HG02588 (cell line): ENCODE results near the gene MTM1.
A peak's percentile ranks its signal among the peaks of the same experiment; 100 is the strongest.

Experiments used
- ATAC-seq: cut with Tn5 transposase; IDR thresholded peaks from one replicate; pipeline ENCODE4 v1.9.1; 2021; ENCODE audit warnings: mild to moderate bottlenecking, moderate library complexity; ENCODE audit not compliant: unreplicated experiment

Gene MTM1

DNA sequence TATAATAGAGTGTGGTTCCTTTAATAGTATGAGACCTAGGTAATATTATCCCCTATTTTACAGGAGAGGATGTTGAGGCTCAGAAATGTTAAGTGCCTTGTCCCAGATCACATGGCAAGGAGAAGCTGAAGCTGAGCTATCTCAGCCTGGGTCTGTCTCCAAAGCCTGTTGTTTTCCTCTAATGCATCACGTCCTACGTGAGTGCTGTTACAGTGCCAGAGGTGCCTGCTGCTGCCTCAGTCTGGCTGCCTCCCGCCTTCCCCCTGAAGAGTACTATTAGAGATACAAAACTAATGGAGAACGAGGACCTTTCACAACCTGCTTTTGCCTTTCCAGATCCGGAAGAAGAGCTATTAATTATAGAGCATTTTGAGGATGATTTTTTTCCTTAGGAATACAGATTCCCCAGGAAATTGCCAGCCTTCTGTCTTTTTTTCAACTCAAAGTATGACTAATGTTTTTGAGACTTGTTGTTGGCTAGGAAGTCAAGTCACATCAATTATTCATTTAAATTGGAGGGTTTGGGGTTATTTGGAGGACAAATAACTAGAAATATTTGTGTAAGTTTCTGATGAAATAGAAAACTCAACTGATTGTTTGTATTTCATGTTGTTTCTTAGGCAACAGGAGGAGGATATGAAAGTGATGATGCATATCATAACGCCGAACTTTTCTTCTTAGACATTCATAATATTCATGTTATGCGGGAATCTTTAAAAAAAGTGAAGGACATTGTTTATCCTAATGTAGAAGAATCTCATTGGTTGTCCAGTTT, 80.9 kb downstream of the MTM1 start:
- ATAC-seq: no peak

DNA sequence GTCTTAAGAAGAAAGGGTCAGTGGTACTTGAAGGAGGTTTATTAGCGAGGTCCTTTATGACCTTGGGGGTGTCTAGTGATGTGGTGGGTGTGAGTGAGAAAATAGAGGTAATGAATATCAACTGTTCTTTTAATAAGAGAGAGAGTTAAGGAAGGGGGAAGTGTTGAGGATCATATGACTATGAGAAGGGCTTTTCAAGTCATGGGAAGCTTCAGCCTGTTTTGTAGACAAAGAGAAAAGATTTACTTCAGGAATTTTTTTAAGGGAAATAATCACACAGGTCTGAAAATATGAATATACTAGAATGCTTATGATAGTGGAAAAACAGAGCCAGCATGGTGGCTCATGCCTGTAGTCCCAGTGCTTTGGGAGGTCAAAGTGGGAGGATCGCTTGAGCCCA, 83.5 kb downstream of the MTM1 start:
- ATAC-seq: no peak

DNA sequence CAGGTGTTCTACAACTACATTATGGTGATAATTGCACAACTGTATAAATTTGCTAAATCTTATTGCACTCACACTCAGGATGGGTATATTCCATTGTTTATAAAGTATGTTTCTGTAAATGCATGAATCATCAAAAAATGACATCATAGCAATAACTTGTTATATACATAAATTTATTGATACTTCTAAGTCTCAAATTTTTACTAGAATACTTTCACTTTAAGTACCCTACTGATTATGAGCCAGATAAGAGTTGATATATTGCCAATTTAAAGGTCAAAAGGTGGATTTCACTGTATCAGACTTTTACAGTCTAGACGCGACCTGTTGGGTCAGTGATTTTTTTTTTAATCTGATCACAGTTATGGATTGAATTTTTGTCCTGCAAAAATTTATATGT, 87.4 kb downstream of the MTM1 start:
- no peak for ATAC-seq

DNA sequence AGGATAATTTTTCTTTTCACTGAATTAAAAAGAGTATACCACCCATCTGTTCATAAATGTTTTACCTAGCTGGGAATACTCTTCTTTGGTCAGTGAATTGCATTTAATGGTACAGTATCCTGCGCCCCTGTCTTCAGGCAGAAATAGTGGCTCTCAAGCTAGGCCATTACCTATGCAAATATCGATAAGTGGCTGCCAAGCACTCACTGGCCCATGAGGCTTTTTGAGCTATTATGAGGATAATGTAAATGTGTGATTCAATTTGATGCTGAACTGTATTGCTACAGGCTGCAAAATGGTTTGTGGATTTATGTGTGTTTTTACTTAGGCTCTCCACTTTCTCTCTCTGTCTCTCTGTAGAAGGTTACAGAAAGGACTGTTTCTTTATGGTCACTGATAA, 94.7 kb downstream of the MTM1 start:
- no peak for ATAC-seq

DNA sequence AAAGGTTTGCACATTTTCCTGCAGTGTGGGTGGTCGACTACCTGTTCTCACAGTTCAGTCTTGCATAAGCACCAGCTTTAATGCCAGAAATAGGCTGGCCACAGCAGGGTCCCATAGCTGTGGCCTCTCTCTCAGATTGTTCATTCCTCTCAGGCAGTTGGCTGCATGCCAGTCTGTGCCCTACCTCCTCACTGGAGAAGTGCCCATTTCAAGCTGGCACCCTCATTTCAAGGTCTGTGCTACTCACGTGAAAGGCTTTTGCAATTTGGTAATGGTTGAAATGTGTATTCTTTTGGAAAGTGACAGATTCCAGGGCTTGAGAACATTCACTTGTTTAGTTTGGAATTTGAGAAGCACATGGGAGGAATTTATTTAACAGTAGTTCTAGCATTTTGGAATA, 95.9 kb downstream of the MTM1 start:
- no peak for ATAC-seq

DNA sequence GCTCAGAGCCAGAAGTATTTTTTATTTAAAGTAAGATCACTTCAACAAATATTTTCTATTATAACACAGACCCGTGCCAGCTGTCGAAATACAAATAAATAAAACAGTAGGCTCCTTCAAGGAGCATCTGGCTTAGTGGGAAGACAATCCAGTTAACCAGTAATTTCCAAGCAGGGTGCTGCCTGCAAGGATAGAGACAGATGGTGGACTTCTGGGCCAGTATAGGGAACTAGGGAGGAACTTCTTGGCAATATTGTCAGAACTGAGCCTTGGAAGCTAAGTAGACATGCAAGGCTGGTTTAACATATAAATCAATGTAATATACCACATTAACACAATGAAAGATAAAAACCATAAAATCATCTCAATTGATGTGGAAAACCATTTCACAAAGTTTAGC, 107.8 kb downstream of the MTM1 start:
- ATAC-seq: no peak

DNA sequence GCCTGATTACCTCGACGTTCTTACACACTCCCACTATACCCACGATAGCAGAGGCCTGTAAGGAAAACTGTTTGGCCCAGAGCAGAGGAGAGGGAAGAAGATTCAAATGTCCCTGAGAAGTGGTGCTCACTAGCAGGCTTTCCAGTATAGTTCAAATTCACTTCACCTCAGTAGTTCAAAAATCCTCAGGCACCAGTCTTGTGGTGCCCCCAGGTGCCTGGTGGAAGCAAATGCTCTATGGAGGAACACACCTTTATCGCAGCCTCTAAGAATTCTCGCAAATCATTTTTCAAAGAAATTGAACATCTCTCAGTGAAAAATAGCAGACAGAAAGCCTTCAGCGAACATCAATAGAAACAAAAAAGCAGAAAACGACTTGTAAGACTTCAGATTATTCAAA, 112.6 kb downstream of the MTM1 start:
- no peak for ATAC-seq

DNA sequence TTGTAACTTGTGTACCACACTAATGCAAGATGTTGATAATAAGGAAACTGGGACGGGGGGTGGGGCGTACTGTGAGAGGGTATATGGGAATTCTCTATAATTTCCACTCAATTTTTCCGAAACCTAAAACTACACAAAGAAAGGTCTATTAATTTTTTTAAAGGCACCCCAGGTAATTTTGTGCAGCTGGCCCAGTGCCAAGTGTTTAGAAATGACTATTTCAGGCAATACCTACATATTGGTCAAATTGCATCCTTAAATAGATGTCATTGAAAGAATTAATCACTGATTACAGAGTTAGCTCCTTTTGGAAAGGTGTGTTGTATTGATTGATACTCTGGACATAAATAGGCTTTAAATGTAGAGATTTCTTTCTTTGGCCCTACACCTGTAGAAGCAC, 114.7 kb downstream of the MTM1 start:
- no peak for ATAC-seq

DNA sequence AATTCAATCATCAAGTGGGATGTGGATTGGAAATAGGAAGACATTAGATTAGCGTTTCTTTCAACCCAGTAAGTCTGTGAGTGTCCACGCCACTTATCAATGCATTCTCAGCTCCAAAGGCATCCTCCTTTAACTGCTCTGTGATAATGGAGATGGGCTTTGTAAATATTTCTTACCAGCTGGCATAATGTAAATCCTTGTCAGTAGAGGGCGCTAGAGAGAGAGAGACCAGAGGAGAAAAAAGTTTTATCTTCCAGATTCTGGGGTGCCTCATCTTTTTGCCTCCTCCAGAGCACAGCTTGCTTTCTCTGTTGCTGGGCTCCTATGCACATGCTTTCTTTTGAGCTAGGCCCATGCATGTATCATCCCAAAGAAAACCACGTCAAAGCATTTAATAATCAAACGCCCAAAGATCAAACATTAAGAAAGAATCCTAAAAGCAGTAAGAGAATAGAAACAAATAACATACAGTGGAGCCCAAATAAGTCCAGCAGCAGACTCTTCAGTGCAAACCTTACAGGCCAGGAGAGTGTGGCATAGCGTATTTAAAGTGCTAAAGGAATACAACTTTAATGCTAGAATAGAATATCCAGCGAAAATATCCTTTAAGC, 115.2 kb downstream of the MTM1 start:
- ATAC-seq: no peak

DNA sequence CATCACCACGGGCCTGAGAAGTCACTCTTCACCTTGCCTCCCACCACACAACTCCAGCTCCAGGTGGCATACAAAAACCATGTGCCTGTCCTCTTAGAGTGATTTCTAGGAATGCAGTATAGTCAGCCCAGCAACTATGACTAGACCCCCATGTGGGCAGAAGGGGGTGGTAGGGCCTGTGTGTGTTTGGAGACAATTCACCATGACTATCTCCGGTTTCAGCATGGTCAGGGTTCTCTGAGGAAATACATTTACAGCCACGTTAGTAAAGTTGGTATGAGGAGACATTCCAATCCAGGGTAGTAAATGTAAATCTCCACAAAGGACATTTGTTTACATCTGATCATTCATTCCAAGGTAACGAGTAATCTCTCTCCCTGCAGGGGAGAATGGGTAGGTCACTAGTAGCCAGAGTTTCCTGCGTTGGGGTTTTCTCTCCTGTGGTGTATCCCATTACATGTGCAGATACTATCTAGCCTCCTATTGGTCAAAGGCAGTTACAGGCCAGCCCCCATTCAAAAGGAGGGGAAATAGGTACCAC, 120.6 kb downstream of the MTM1 start:
- no peak for ATAC-seq

DNA sequence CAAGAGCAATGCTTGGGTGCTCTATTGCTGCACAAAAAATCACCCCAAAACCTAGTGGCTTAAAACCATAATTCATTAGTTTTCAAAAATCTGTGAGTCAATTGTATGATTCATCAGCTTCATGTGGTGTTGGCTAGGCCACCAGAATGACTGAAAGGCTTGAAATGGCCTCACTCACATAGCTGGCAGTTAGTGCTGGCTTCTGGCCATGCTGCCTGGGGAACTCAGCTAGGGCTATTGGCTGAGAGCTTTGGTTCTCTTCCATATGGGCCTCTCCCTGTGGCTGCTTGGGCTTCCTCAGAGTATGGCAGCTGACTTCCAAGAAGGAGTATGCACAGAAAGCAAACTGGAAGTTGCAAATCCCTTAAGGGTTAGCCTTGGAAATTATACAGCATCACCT, 121.7 kb downstream of the MTM1 start:
- no peak for ATAC-seq

DNA sequence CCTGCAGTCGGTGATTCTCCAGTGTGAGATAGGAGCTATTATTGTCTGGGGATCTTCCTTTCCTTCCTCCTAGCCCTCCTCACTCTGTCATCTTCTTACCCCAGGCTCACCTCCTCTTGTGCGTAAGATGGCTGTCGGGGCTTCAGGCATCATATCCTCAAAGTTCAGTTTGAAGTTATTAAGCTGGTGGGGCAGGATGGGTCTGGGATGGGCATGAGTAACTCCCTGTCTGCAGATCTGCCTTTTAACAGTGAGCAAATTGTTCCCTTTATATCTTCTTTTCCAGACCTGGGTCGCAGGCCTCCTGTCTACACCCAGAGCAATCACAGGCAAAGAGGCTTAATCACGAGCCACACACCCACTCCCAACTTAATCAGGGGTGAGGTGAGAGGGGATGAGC, 123.9 kb downstream of the MTM1 start:
- no peak for ATAC-seq

DNA sequence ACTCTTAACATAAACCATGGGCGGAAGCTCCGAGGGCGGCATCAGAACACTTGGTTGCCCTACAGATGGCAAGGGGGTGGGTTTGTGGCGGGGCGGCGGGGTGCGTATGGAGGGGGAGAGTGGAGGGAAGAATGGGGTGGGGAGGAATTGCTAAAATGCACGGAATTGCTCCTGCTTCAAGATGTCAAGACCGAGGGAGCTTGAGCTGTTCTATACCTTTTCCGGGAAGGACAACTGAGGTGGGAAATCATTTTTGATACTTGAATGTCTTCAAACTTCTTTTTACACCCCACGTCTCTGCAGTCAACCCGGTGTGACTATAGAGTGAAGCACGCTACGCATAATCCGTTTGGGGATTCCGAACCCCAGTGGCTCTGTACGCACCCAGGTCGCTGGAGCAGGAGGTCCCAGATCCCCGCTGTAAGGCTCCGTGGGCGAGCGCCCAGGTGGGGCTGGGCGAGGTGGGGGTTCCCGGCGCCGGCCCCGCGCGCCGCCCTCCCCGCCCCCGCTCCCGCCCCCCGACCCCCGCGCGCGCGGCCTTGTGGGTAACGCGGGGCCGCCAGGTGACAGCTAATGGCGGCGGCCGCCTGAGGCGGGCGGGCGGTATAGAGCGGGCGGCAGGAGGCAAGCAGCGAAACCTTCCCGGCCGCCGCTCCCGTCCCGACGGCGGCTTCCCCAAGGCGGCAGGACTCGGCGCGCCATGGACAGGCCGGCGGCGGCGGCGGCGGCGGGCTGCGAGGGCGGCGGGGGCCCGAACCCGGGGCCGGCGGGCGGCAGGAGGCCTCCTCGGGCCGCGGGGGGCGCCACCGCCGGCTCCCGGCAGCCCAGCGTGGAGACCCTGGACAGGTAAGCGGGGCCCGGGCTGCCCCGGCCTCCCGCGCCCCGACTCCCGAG, 124.7 kb downstream of the MTM1 start, which contains the start of gene MTMR1:
TSS of gene MTMR1 (plus strand) at position 566 of the 894 bp plus-strand sequence. CDS start at position 701, 135 bp downstream.
- ATAC-seq: peak; percentile 49

DNA sequence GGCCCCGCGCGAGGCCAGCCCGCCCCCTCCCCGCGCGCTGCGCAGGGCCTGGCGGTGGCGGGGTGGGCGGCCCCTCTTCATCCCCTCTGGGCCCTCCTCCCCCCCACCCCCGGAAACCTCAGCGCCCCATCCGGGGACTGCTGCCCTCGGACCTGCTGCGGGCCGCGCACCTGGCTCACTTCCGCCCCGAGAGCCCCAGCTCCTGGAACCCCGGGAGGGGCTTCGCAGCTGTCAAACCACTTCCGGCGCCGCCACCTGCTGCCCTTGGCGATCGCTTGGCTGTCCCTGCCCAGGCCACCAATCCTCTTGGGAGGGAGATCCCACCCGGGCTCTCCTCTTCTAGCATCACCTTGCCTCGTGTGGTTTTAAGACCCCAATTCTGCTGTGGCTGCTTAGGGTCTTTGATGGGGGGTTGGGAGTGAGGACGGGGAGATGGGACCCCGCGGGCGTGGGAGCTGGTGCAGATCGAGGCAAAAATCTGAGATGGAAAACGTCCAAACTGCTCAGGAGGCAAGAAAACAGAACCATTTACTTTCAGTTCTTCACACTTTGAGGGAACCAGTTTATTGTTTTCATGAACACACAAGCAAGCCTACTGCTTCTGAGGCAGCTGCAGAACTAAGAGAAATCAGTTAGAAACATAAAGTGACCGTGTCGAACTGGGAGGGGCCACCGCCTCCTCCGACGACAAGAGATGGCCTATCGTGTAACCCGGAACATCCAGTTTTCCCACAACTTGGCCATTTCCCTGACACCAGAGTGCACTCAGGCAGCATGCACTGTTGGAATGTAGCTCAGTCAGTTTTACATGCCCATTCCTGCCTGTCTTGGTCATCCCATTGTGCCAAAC, 125.5 kb downstream of the MTM1 start:
- ATAC-seq: peak; percentile 67

DNA sequence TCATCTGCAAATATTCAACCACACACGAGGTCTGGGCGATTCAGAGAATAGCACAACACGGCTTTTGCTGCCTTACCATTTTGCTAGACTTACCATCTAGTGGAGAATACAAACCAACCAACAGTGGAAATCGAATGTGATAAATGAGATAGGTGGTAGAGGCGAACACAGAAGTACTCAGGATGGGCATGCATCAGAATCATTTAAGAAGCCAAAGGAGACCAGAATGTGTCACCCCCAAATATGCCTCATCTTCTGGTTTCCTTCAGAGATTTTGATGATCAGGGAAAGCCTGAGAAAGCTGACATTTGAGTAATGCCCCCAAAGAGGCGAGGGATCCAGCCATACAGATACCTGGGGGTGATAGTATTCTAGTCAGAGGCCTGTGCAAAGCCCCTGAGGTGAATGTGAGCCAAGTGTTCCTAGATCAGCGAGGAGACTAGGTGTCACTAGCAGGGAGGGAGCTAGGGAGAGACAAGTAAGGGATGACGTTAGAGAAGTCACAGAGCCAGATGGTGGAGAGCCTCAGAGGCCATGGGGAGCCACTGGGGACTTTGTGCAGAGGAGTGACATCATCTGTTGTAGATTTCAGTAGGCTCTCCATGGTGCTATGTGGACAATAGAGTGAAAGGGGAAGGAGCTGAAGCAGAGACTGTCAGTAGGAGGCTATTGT, 126.5 kb downstream of the MTM1 start:
- peak; percentile 33 for ATAC-seq

DNA sequence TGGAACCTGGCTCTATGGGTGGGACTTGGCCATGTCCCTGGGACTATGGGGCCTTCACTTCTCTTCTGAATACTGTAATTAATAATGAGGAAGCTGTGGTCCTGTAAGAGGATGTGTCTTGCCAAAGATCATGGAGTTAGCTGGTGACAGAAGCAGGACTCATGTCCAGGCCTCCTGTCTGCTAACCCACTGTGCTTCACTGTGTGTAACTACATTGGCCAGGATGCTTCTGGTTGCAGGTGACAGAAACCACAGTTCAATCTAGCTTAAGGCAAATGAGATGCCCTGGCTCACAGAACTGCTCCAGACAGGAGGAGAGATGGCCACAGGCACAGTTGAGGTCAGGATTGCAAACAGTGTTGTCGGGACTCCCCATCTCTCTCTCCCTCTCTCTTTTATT, 127.9 kb downstream of the MTM1 start:
- ATAC-seq: no peak

DNA sequence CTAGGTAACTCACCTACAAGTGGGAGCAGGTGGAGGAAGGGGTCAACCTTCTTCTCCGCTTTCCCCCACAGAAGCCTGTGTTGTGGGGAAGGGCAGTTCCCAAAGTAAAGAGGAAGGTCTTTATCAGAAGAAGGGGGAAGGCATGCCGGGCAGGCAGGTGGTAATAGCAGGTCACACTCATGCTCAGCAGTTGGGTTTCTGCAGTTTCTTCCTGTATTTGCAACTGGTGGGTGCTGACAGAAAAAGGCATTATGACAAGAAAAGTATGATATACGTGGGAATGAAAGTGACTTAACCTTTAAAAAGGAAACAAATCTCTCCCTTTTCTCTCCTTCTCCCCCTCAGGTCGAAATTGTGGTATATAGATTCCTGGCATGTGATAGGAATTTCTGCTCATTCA, 128.4 kb downstream of the MTM1 start:
- ATAC-seq: no peak

DNA sequence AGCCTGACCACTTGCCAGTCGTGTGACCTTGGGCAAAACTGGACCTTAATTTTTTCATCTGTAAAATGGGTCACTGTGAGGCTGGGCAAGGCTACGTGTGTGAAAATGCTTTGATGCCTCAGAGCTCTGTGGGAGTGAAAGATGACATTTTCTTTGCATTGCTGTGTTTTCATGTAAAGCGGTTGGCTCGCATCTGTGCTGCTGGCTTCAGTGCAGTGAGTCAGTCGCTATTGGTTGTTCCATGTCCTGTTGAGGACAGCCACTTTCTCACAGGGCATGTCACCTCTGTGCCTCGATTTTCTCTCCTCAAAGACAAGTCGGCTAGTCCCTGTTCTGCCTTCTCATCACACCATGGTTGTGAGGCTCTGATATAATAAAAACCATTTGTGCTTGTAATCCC, 129.2 kb downstream of the MTM1 start:
- ATAC-seq: no peak

DNA sequence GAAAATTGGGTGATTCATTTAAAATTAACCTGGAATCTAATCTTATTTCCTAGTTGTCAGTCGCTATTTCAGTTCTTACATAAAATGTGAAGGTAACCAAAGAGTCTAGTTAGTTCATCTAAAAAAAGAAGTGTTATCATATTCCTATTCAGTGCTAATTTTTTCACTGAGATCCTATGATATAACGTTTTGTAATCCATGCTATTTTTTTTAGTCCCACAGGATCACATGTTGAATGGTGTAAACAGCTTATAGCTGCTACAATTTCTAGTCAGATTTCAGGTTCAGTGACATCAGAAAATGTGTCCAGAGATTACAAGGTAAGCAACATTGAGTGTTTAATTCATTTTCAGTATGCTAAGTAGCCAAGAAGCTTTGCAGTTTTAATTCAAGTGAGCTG, 130.6 kb downstream of the MTM1 start:
- no peak for ATAC-seq

DNA sequence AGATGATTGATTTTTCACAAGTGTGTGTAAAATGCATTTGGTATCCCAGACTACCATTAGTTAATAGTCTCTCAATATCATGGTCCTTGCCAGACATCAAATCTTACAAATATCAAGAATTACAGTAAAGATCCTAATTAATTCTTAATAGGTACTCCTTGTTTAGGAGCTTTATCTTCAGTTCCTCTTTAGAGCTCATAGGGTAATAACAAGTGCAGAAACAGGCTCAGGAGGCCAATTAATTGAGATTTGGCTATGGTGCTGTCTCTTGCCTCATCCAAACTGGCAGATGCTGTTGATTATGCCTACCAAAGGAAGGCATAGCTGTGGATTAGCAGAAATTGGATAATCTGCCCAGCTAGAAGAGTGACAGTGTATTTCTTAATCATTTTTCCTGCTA, 131.7 kb downstream of the MTM1 start:
- ATAC-seq: no peak
